GM12875 (cell line): ENCODE measurements around the gene CPZ.

ENCODE experiments used
- H3K4me3 ChIP-seq: one replicate; pipeline ENCODE4 v1.5.1; 2011; ENCODE audit warnings: low read depth, low read length, control low read depth
- CTCF ChIP-seq: IDR thresholded peaks from 2 replicates; pipeline ENCODE4 v1.5.1; 2011; ENCODE audit warnings: low read depth, mild to moderate bottlenecking, control low read depth, inconsistent platforms, low read length, moderate library complexity, borderline replicate concordance; ENCODE audit not compliant: insufficient read depth

Gene CPZ

GRCh38 chr4:8637456-8637984 is 45.0 kb downstream of the CPZ start:
- TF ChIP-seq CTCF, result no peak
- H3K4me3 ChIP-seq, result no peak overlapping the region

GRCh38 chr4:8639021-8639420 is 46.5 kb downstream of the CPZ start:
- H3K4me3 ChIP-seq, result no peak overlapping the region
- TF ChIP-seq CTCF, result no peak

GRCh38 chr4:8639777-8640720 is 47.5 kb downstream of the CPZ start:
- TF ChIP-seq CTCF, result no peak
- H3K4me3 ChIP-seq, result no peak overlapping the region

GRCh38 chr4:8640816-8641215 is 48.3 kb downstream of the CPZ start:
- no peak for TF ChIP-seq CTCF
- H3K4me3 ChIP-seq, result no peak overlapping the region

GRCh38 chr4:8641256-8641655 is 48.7 kb downstream of the CPZ start:
- TF ChIP-seq CTCF, result no peak
- H3K4me3 ChIP-seq, result no peak overlapping the region

- H3K4me3 ChIP-seq, result no peak overlapping the region
- no peak for TF ChIP-seq CTCF
Observed at GRCh38 chr4:8641931-8642650, 49.5 kb downstream of the CPZ start.
